ENCODE measurements around the gene GBA2.

GBA2 gene

DNA sequence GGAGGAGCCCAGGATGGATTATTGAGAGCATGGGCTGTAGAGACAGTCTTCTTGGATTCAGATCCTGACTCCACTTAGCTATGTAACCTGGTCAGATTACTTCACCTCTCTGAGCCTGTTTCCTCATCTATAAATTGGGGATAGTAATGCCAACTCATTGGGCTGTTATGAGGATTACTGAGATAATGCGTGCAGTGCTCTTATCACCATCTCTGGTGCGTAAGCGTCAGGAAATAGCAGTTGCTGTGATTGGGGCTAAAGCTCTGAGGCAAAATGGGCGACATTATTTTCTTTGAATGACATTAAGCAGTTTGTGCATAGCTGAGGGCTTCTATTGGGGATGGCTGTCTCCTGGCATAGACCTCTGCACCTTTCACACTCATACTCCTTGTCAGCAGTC is 6.0 kb upstream of the GBA2 start:
- peaks cover 9 to 22% of the 10 kb centered on the region in 2 donors for H3K4me1 ChIP-seq (ENCODE audit: control insufficient read depth in 2 of 2, insufficient read depth in 2 of 2, low read length in 2 of 2)
- H3K9me3 ChIP-seq (ENCODE audit: control insufficient read depth in 2 of 2, low read length in 2 of 2) = no peaks in the 10 kb centered on the region
- H3K4me3 ChIP-seq (ENCODE audit: low read length in 2 of 2) = no peak overlapping the region
- no peaks in the 10 kb centered on the region for H3K27me3 ChIP-seq (ENCODE audit: control insufficient read depth in 2 of 2, insufficient read depth in 2 of 2, low read length in 2 of 2)
- peaks cover 36% of the 10 kb centered on the region in 2 donors for H3K36me3 ChIP-seq (ENCODE audit: control insufficient read depth in 2 of 2, insufficient read depth in 2 of 2, low read length in 2 of 2)
- no peak overlapping the region for H3K27ac ChIP-seq (ENCODE audit: low read depth in 2 of 2, low read length in 2 of 2)
- H3K9ac ChIP-seq (ENCODE audit: low read depth in 1 of 2, low read length in 2 of 2) = no peak overlapping the region

DNA sequence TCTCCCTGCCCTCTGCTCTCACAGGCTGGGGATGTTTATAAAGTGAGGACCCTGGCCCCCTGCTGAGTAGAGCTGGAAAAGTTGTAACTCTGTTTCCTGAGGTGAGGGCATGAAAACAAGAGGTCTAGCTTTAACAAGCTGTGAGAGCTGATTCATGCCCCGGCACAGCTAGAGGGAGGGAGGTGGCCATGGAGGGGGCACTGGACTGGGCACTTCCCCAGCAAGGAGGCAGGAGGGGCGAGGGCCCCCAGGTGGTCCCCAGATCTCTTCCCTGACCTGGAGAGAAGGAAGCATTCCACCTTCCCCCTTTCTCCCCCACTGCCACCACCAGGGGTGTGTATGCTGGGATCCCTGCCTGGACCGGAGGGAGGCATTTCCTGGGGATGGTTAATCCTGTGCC is 5.2 kb upstream of the GBA2 start, which contains the start of gene MSMP:
Gene MSMP (minus strand): TSS at position 13 of the 400 bp plus-strand sequence. CDS start 147 bp downstream, outside the sequence.
- Histone ChIP-seq H3K27ac (ENCODE audit: low read depth in 2 of 2, low read length in 2 of 2) (no peak within 1 kb of the TSS), H3K4me3 (ENCODE audit: low read length in 2 of 2) (no peak within 1 kb of the TSS), H3K9ac (ENCODE audit: low read depth in 1 of 2, low read length in 2 of 2) (no peak within 1 kb of the TSS), H3K36me3 (ENCODE audit: control insufficient read depth in 2 of 2, insufficient read depth in 2 of 2, low read length in 2 of 2) (peaks cover 36% of the 10 kb centered on the region in 2 donors), H3K9me3 (ENCODE audit: control insufficient read depth in 2 of 2, low read length in 2 of 2) (no peaks in the 10 kb centered on the region), H3K27me3 (ENCODE audit: control insufficient read depth in 2 of 2, insufficient read depth in 2 of 2, low read length in 2 of 2) (no peaks in the 10 kb centered on the region), H3K4me1 (ENCODE audit: control insufficient read depth in 2 of 2, insufficient read depth in 2 of 2, low read length in 2 of 2) (peaks cover 13 to 28% of the 10 kb centered on the region in 2 donors)

- Histone ChIP-seq H3K9me3 (ENCODE audit: control insufficient read depth in 2 of 2, low read length in 2 of 2) (no peaks in the 10 kb centered on the region), H3K36me3 (ENCODE audit: control insufficient read depth in 2 of 2, insufficient read depth in 2 of 2, low read length in 2 of 2) (peaks cover 36% of the 10 kb centered on the region in 2 donors), H3K9ac (ENCODE audit: low read depth in 1 of 2, low read length in 2 of 2) (no peak overlapping the region), H3K4me3 (ENCODE audit: low read length in 2 of 2) (no peak overlapping the region), H3K4me1 (ENCODE audit: control insufficient read depth in 2 of 2, insufficient read depth in 2 of 2, low read length in 2 of 2) (peaks cover 13 to 24% of the 10 kb centered on the region in 2 donors), H3K27ac (ENCODE audit: low read depth in 2 of 2, low read length in 2 of 2) (no peak overlapping the region), H3K27me3 (ENCODE audit: control insufficient read depth in 2 of 2, insufficient read depth in 2 of 2, low read length in 2 of 2) (no peaks in the 10 kb centered on the region)
Observed at GRCh38 chr9:35753466-35753865, 4.4 kb upstream of the GBA2 start.

DNA sequence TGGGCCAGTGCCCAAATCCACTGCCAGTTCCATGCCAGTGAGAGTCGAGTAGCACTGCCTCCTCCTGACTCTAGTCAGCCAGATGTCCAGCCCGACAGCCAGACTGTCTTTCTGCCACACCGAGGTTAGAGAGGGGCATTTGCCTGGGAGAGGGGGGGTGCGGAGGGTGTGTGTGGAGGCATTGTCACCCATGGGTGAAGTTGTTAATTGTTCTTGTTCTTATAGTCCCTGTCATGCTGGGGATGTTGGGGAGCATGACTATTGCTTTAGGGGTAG is 1.2 kb upstream of the GBA2 start:
- H3K9me3 ChIP-seq (ENCODE audit: control insufficient read depth in 2 of 2, low read length in 2 of 2) = no peaks in the 10 kb centered on the region
- peaks cover 36 to 39% of the 10 kb centered on the region in 2 donors for H3K36me3 ChIP-seq (ENCODE audit: control insufficient read depth in 2 of 2, insufficient read depth in 2 of 2, low read length in 2 of 2)
- H3K27me3 ChIP-seq (ENCODE audit: control insufficient read depth in 2 of 2, insufficient read depth in 2 of 2, low read length in 2 of 2) = no peaks in the 10 kb centered on the region
- H3K4me1 ChIP-seq (ENCODE audit: control insufficient read depth in 2 of 2, insufficient read depth in 2 of 2, low read length in 2 of 2) = peaks cover 24 to 34% of the 10 kb centered on the region in 2 donors
- H3K9ac ChIP-seq (ENCODE audit: low read depth in 1 of 2, low read length in 2 of 2) = peak overlapping the region; percentile 89 to 97
- peak overlapping the region; percentile 94 to 98 for H3K4me3 ChIP-seq (ENCODE audit: low read length in 2 of 2)
- H3K27ac ChIP-seq (ENCODE audit: low read depth in 2 of 2, low read length in 2 of 2) = peak overlapping the region; percentile 97

- Histone ChIP-seq H3K9ac (ENCODE audit: low read depth in 1 of 2, low read length in 2 of 2) (peak overlapping the region; percentile 89 to 97), H3K4me1 (ENCODE audit: control insufficient read depth in 2 of 2, insufficient read depth in 2 of 2, low read length in 2 of 2) (peaks cover 24 to 34% of the 10 kb centered on the region in 2 donors), H3K4me3 (ENCODE audit: low read length in 2 of 2) (peak overlapping the region; percentile 94 to 98), H3K9me3 (ENCODE audit: control insufficient read depth in 2 of 2, low read length in 2 of 2) (no peaks in the 10 kb centered on the region), H3K27me3 (ENCODE audit: control insufficient read depth in 2 of 2, insufficient read depth in 2 of 2, low read length in 2 of 2) (no peaks in the 10 kb centered on the region), H3K36me3 (ENCODE audit: control insufficient read depth in 2 of 2, insufficient read depth in 2 of 2, low read length in 2 of 2) (peaks cover 38 to 41% of the 10 kb centered on the region in 2 donors), H3K27ac (ENCODE audit: low read depth in 2 of 2, low read length in 2 of 2) (peak overlapping the region; percentile 97)
Observed at GRCh38 chr9:35749515-35750255, 657 bp upstream of the GBA2 start.

GRCh38 chr9:35748242-35748857 is 678 bp downstream of the GBA2 start:
- Histone ChIP-seq H3K27ac (ENCODE audit: low read depth in 2 of 2, low read length in 2 of 2) (peak overlapping the region; percentile 97), H3K4me1 (ENCODE audit: control insufficient read depth in 2 of 2, insufficient read depth in 2 of 2, low read length in 2 of 2) (peaks cover 24 to 34% of the 10 kb centered on the region in 2 donors), H3K27me3 (ENCODE audit: control insufficient read depth in 2 of 2, insufficient read depth in 2 of 2, low read length in 2 of 2) (no peaks in the 10 kb centered on the region), H3K4me3 (ENCODE audit: low read length in 2 of 2) (peak overlapping the region; percentile 94 to 98), H3K9ac (ENCODE audit: low read depth in 1 of 2, low read length in 2 of 2) (peak overlapping the region; percentile 94 to 97), H3K36me3 (ENCODE audit: control insufficient read depth in 2 of 2, insufficient read depth in 2 of 2, low read length in 2 of 2) (peaks cover 44 to 46% of the 10 kb centered on the region in 2 donors), H3K9me3 (ENCODE audit: control insufficient read depth in 2 of 2, low read length in 2 of 2) (no peaks in the 10 kb centered on the region)

- Histone ChIP-seq H3K36me3 (ENCODE audit: control insufficient read depth in 2 of 2, insufficient read depth in 2 of 2, low read length in 2 of 2) (peaks cover 43 to 46% of the 10 kb centered on the region in 2 donors), H3K9ac (ENCODE audit: low read depth in 1 of 2, low read length in 2 of 2) (peak overlapping the region; percentile 94 to 97), H3K4me1 (ENCODE audit: control insufficient read depth in 2 of 2, insufficient read depth in 2 of 2, low read length in 2 of 2) (peaks cover 24 to 34% of the 10 kb centered on the region in 2 donors), H3K9me3 (ENCODE audit: control insufficient read depth in 2 of 2, low read length in 2 of 2) (no peaks in the 10 kb centered on the region), H3K27ac (ENCODE audit: low read depth in 2 of 2, low read length in 2 of 2) (peak overlapping the region; percentile 97), H3K4me3 (ENCODE audit: low read length in 2 of 2) (peak overlapping the region; percentile 94 to 98), H3K27me3 (ENCODE audit: control insufficient read depth in 2 of 2, insufficient read depth in 2 of 2, low read length in 2 of 2) (no peaks in the 10 kb centered on the region)
Observed at GRCh38 chr9:35746583-35746982, 2.4 kb downstream of the GBA2 start.

- Histone ChIP-seq H3K9ac (ENCODE audit: low read depth in 1 of 2, low read length in 2 of 2) (peak overlapping the region; percentile 1 to 97), H3K4me1 (ENCODE audit: control insufficient read depth in 2 of 2, insufficient read depth in 2 of 2, low read length in 2 of 2) (peaks cover 24 to 33% of the 10 kb centered on the region in 2 donors), H3K36me3 (ENCODE audit: control insufficient read depth in 2 of 2, insufficient read depth in 2 of 2, low read length in 2 of 2) (peaks cover 39 to 44% of the 10 kb centered on the region in 2 donors), H3K4me3 (ENCODE audit: low read length in 2 of 2) (peak overlapping the region; percentile 94 to 98), H3K27me3 (ENCODE audit: control insufficient read depth in 2 of 2, insufficient read depth in 2 of 2, low read length in 2 of 2) (no peaks in the 10 kb centered on the region), H3K9me3 (ENCODE audit: control insufficient read depth in 2 of 2, low read length in 2 of 2) (no peaks in the 10 kb centered on the region), H3K27ac (ENCODE audit: low read depth in 2 of 2, low read length in 2 of 2) (no peak overlapping the region)
Observed at GRCh38 chr9:35745569-35745968, 3.5 kb downstream of the GBA2 start.

DNA sequence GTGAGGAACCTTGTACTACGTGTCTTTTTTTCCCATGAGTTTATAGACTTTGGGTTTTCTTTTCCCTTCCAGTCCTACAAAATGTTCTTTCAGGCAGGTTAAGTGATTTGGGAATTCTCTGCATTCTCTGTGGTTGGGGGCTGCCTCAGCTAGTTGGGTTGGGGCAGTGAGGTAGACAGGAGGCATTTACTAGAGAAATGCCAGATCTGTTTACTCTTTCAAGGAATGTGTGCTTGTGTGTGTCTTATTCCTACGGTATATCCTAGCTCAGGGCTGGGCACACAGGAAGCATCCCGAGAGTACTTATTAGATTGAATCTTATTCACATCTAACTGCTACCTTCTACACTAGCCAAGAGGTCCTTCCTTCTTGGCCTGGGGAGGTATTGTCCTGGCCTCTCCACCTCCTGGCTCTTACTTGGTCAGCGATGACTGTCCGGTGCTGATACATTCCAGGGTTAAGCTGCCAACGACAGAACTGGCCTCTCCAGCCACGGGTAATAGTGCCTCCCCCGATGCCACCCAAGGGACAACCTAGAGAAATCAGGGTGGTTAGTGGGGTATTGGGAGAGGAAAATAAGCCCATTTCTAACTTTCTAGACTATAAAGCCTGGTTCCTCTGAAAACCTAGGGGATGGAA is 5.0 kb downstream of the GBA2 start:
- H3K27ac ChIP-seq (ENCODE audit: low read depth in 2 of 2, low read length in 2 of 2) = no peak overlapping the region
- peaks cover 53 to 59% of the 10 kb centered on the region in 2 donors for H3K36me3 ChIP-seq (ENCODE audit: control insufficient read depth in 2 of 2, insufficient read depth in 2 of 2, low read length in 2 of 2)
- no peaks in the 10 kb centered on the region for H3K9me3 ChIP-seq (ENCODE audit: control insufficient read depth in 2 of 2, low read length in 2 of 2)
- H3K4me3 ChIP-seq (ENCODE audit: low read length in 2 of 2) = no peak overlapping the region
- H3K9ac ChIP-seq (ENCODE audit: low read depth in 1 of 2, low read length in 2 of 2) = no peak overlapping the region
- no peaks in the 10 kb centered on the region for H3K27me3 ChIP-seq (ENCODE audit: control insufficient read depth in 2 of 2, insufficient read depth in 2 of 2, low read length in 2 of 2)
- H3K4me1 ChIP-seq (ENCODE audit: control insufficient read depth in 2 of 2, insufficient read depth in 2 of 2, low read length in 2 of 2) = peaks cover 17 to 22% of the 10 kb centered on the region in 2 donors

GRCh38 chr9:35743452-35743851 is 5.6 kb downstream of the GBA2 start:
- Histone ChIP-seq H3K9ac (ENCODE audit: low read depth in 1 of 2, low read length in 2 of 2) (no peak overlapping the region), H3K27me3 (ENCODE audit: control insufficient read depth in 2 of 2, insufficient read depth in 2 of 2, low read length in 2 of 2) (no peaks in the 10 kb centered on the region), H3K27ac (ENCODE audit: low read depth in 2 of 2, low read length in 2 of 2) (no peak overlapping the region), H3K4me3 (ENCODE audit: low read length in 2 of 2) (no peak overlapping the region), H3K9me3 (ENCODE audit: control insufficient read depth in 2 of 2, low read length in 2 of 2) (no peaks in the 10 kb centered on the region), H3K4me1 (ENCODE audit: control insufficient read depth in 2 of 2, insufficient read depth in 2 of 2, low read length in 2 of 2) (peaks cover 17 to 22% of the 10 kb centered on the region in 2 donors), H3K36me3 (ENCODE audit: control insufficient read depth in 2 of 2, insufficient read depth in 2 of 2, low read length in 2 of 2) (peaks cover 58 to 65% of the 10 kb centered on the region in 2 donors)
